Non-pigmented ciliary epithelial cell (primary cell): ENCODE data around the gene CERS3.

ENCODE experiments used
- DNase-seq: peaks from one replicate; pipeline ENCODE4 v3.0.0-alpha.2; 2010; ENCODE audit warnings: low read depth

CERS3 gene

DNA sequence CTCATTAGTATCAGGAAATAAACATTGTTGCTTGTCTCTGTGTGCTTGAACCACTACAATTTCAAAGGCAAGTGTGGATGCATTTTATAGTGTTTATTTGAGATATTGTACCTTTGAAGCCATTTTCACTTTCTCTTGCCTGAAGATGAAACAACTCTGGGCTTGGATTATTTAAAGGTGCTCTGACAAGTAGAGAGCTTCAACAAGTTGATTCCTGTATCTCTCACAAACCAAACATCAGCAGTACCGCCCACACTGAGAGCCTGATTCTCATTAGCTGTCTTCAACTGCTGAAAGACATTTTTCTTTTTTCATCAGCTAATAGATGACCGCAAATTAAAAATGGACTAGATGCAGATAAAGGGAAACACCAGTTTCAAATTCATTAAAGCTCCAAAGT, 806 bp upstream of the CERS3 start:
- no peak for DNase-seq

DNA sequence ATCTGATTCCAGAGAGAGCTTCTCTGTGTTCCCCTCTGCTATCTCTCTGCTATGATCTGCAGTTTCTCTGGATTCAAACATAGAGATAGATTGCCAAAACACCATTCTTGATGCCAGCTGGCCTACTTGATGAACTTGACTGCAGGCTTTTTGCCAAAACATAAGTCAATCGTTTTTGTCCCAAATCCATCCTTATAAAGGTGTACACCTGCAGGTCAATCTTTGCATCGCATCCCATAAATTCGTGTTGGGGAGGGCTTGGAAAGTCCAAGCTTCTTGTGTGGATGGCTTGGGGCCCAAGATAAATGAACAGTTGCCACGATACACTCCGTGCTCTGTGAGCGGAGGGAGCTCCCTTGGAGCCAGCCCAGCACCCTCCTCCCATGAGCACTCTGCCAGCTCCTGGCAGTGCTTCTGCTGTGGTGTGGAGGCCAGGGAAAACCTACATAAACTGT, 2.7 kb downstream of the CERS3 start:
- no peak for DNase-seq

DNA sequence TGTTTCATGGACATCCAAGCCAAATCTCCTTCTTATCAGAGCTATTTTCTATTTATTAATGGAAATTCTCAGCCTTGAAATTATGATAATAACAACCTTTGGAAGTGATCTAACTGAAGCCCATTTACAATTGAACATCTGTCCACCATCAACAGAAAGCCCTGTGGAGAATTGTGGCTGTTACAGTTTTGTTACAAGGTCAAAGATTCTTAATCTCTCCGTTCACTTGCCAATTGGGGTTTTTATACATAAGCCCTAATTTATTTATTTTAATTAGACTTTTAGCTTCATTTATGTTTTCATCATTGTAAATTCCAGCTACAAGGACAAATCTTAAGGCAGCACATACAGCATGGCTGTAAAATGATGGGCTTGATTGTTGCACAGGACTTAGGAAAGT, 3.3 kb downstream of the CERS3 start:
- DNase-seq = no peak

GRCh38 chr15:100524326-100524725, 4.4 kb downstream of the CERS3 start:
- no peak for DNase-seq

GRCh38 chr15:100521907-100522306, 6.8 kb downstream of the CERS3 start:
- no peak for DNase-seq

- DNase-seq = no peak
Observed at GRCh38 chr15:100520132-100520921, 8.4 kb downstream of the CERS3 start.

DNA sequence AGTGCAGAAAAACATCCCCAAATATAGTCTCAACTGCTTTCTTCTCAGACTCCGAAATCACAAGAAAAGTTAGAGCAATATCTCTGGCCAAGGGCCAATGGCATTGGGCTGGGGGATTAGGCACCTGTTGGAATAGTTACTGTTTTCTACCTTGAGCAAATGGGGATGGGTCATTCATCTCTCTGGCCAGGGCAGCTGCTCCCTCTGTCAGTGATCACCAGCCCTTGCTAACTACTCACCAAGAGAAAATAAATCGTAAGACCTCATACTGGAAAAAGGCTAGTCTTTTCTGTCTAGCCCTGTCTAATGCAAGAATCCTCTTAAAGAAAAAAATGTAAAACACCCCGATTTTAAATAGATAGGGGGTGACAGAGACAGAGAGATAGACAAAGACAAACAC, 10.9 kb downstream of the CERS3 start:
- no peak for DNase-seq

DNA sequence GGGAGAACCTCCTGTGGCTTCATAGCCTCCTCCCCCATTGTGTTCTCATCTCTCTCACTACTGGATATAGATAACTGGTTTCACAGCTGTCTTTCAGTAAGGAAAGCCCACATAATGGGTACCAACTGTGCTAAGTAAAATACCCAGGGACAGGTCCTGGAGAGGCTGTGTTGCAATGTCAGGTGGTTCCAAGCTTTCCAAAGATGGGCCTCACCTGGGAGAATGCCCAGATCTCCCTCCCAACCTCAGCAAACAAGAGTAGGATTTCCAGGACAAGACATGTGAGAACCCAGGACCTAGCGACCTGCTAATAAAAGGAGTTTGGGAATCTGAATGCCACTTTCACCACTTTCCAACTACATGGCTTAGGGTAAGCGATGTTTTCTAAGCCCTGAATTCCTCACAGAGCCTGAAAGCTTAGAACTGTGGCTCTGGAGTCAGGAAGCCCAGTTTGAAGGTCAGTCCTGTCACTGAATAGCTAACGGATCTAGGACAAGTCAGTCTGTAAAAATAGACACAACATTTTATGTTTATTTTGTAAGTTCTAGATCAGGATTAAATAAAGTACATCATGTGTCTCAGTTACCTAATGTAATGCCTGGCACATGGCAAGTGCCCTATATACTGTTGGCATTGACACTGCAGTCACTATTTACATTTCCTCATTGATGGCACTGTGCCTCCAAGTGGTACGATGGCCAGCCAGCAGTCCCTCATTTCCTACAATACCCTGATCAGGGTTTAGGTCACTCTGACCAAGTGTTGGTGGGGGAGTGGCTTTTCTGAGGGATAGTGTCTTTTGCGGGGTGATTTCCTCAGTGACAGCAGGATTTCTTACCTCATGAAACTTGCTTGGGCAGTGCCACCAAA, 11.9 kb downstream of the CERS3 start:
- DNase-seq = no peak

GRCh38 chr15:100515758-100516157, 13.0 kb downstream of the CERS3 start:
- DNase-seq = no peak

GRCh38 chr15:100508641-100509300, 20.0 kb downstream of the CERS3 start:
- DNase-seq = no peak

GRCh38 chr15:100502651-100503050, 26.1 kb downstream of the CERS3 start:
- DNase-seq = no peak

- no peak for DNase-seq
Observed at GRCh38 chr15:100501117-100501516, 27.6 kb downstream of the CERS3 start.

- DNase-seq = no peak
Observed at GRCh38 chr15:100500226-100500990, 28.3 kb downstream of the CERS3 start.

- no peak for DNase-seq
Observed at GRCh38 chr15:100495861-100496260, 32.9 kb downstream of the CERS3 start.

DNA sequence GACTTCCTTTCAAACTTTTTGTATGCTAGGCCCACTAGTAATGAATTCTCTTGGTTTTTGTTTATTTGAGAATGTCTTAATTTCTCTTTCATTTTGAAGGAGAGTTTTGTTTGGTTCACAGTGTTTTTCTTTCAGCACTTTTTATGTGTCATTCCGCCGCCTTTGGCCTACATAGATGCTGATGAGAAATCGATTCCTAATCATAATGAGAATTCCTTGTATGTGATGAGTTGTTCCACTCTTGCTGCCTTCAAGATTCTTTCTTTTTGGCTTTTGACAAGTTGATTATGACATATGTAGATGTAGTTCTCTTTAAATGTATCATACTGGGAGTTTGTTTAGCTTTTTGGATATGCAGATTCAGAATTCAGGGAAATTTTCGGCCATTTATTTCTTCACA, 35.5 kb downstream of the CERS3 start:
- no peak for DNase-seq

- no peak for DNase-seq
Observed at GRCh38 chr15:100484443-100484842, 44.3 kb downstream of the CERS3 start.

DNA sequence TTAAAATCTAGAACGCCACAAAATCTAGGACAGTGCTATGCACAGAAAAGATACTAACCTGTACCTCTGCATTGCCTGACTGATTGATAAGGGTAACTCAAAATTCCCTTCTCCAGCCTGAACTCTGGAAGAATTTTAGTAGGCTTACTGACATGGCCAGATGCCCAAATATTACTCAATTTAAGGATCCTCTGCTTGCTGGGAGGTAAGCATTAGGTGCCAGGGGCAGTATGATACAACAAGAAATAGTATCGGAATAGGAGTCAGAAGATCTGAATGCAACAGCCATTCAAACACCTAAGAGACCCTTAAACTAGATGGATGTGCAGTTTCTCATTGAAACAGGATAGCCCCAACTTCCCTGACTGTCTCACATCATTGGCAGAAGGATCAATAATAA, 45.4 kb downstream of the CERS3 start:
- DNase-seq = no peak

DNA sequence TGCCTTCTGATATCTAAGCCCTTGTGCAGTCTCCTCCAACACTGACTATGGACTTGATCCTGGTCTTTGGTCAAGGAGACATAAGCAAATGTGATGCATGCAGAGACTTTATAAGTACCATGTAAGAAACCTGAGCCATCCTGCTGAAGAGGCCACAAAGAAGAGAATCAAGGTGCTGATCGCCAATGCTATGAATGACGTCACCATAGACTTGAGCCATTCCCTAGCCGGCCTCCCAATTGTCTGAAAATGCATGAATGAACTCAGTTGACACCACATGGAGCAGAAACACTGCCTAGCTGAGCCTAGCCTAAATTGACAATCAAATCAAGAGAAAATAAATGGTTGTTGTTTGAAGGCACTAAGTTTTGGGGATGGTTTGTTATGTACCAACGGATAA, 51.9 kb downstream of the CERS3 start:
- DNase-seq = no peak

GRCh38 chr15:100472736-100473135, 56.0 kb downstream of the CERS3 start:
- no peak for DNase-seq

DNA sequence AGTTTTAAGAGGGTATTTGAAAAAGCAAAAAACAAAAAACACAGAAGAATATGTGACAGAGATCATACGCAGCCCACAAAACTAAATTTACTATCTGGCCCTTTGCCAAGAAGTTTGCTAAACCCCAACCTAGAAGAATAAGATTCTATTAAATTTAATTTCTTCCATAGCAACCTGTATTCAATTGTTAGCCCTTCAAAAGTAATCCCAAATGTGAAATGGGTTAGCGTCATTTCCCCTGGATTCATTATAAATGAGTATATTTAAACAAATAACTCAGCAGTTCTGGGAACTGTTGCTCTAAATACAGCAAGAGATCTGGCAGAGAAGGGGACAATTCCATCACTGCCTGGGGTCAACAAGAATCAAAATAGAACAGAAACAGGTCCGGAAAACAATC, 56.8 kb downstream of the CERS3 start:
- no peak for DNase-seq

- DNase-seq = no peak
Observed at GRCh38 chr15:100468285-100468684, 60.5 kb downstream of the CERS3 start.

GRCh38 chr15:100466073-100466472, 62.7 kb downstream of the CERS3 start:
- no peak for DNase-seq
